Hematopoietic multipotent progenitor cell treated with erythropoietin and hydrocortisone succinate and interleukin-3 and kit ligand, for 6 days (in vitro differentiated cells): Measurements from ENCODE around the gene TEX26.
A peak's percentile ranks its signal among the peaks of the same experiment; 100 is the strongest.

ENCODE experiments used
- DNase-seq: peaks from one replicate; pipeline ENCODE4 v3.0.0-alpha.2; 2015

Gene TEX26

GRCh38 chr13:30978981-30979956 is 46.8 kb downstream of the TEX26 start:
- DNase-seq: peak; percentile 60

GRCh38 chr13:30982506-30982905 is 50.0 kb downstream of the TEX26 start:
- DNase-seq: no peak

GRCh38 chr13:30982906-30983305 is 50.5 kb downstream of the TEX26 start:
- DNase-seq: no peak

- DNase-seq: no peak
These were observed 51.0 kb downstream of the TEX26 start for GRCh38 chr13:30983431-30983830.

- DNase-seq: no peak
These were observed 52.2 kb downstream of the TEX26 start for GRCh38 chr13:30984620-30985019.

GRCh38 chr13:30985637-30986205 is 53.3 kb downstream of the TEX26 start:
- DNase-seq: no peak

- no peak for DNase-seq
These were observed 58.7 kb downstream of the TEX26 start for GRCh38 chr13:30991184-30991583.

- no peak for DNase-seq
These were observed 59.5 kb downstream of the TEX26 start for GRCh38 chr13:30991922-30992321.

- no peak for DNase-seq
These were observed 62.9 kb downstream of the TEX26 start for GRCh38 chr13:30995331-30995730.

GRCh38 chr13:30997697-30998096 is 65.2 kb downstream of the TEX26 start:
- no peak for DNase-seq

- DNase-seq: no peak
These were observed 66.0 kb downstream of the TEX26 start for GRCh38 chr13:30998136-30999088.

GRCh38 chr13:31000889-31001288 is 68.4 kb downstream of the TEX26 start:
- DNase-seq: no peak

GRCh38 chr13:31001647-31002046 is 69.2 kb downstream of the TEX26 start:
- no peak for DNase-seq

GRCh38 chr13:31005066-31005465 is 72.6 kb downstream of the TEX26 start:
- no peak for DNase-seq

GRCh38 chr13:31007417-31007816 is 75.0 kb downstream of the TEX26 start:
- no peak for DNase-seq

GRCh38 chr13:31008400-31009115 is 76.1 kb downstream of the TEX26 start:
- no peak for DNase-seq

- DNase-seq: no peak
These were observed 76.7 kb downstream of the TEX26 start for GRCh38 chr13:31009166-31009565.

- no peak for DNase-seq
These were observed 77.8 kb downstream of the TEX26 start for GRCh38 chr13:31010296-31010695.

GRCh38 chr13:31011193-31011860 is 78.9 kb downstream of the TEX26 start:
- DNase-seq: no peak

- no peak for DNase-seq
These were observed 79.6 kb downstream of the TEX26 start for GRCh38 chr13:31011901-31012654.

GRCh38 chr13:31012655-31013024 is 80.2 kb downstream of the TEX26 start:
- peak; percentile 10 for DNase-seq
